ENCODE results near the gene FTO. TPM values are rescaled to one million over a fixed set of nuclear protein-coding genes. Genes with fewer than 3 reads are reported as not detected.

The FTO gene
- total RNA-seq, 1 donor from 2014 or later = 107 TPM

DNA sequence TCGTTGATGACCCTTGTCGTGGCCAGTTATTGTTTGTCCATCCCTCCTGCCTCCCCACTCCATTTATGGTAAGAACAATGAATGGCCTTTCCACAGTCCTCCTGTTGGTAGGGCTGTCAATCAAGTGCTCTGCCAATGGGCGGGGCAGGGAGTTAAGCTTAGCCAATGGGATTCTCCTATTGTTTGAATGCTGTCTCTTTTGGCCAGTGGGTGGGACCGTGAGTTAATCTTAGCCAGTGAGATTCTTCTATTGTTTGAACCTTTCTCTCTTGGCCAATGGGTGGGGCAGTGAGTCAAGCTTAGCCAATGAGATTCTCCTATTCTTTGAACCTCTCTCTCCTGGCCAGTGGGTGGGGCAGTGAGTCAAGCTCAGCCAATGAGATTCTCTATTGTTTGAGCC, 497.2 kb downstream of the FTO start:
- Mint-ChIP-seq H3K27ac (ENCODE audit: unreplicated experiment) (no peak overlapping the region), H3K4me1 (peaks cover 8% of the 10 kb centered on the region), H3K27me3 (ENCODE audit: low read depth) (peaks cover 2% of the 10 kb centered on the region), H3K4me3 (no peak overlapping the region), H3K36me3 (ENCODE audit: low read depth) (no peaks in the 10 kb centered on the region), H3K9me3 (peaks cover 4% of the 10 kb centered on the region)
- no peak for DNase-seq (ENCODE audit: low read depth, low spot score)
- TF ChIP-seq, protein P1, sequence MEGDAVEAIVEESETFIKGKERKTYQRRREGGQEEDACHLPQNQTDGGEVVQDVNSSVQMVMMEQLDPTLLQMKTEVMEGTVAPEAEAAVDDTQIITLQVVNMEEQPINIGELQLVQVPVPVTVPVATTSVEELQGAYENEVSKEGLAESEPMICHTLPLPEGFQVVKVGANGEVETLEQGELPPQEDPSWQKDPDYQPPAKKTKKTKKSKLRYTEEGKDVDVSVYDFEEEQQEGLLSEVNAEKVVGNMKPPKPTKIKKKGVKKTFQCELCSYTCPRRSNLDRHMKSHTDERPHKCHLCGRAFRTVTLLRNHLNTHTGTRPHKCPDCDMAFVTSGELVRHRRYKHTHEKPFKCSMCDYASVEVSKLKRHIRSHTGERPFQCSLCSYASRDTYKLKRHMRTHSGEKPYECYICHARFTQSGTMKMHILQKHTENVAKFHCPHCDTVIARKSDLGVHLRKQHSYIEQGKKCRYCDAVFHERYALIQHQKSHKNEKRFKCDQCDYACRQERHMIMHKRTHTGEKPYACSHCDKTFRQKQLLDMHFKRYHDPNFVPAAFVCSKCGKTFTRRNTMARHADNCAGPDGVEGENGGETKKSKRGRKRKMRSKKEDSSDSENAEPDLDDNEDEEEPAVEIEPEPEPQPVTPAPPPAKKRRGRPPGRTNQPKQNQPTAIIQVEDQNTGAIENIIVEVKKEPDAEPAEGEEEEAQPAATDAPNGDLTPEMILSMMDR (conservative IDR thresholded peaks at IDR 0.05) = no peak

Other genes with a start within 250 kb of the FTO start
- gene AKTIP, start 200.9 kb upstream of the FTO start, total RNA-seq = 21.0 and 21.5 TPM in 2 replicates
- 24.0 and 26.5 TPM in 2 replicates for gene RPGRIP1L, start 297 bp upstream of the FTO start, total RNA-seq